Smooth muscle cell (in vitro differentiated cells): ENCODE data around the gene ZNF765. TPM values are rescaled to one million over a fixed set of nuclear protein-coding genes. Genes with fewer than 3 reads are reported as not detected.
A peak's percentile ranks its signal among the peaks of the same experiment; 100 is the strongest.
"Not testable (repeated sequence)": the region's sequence is repeated elsewhere in the genome, so short reads cannot be mapped to it uniquely, and the experiment has no call there.

Experiments
- DNase-seq: peaks from one replicate; lab custom pipeline; 2025; ENCODE audit not compliant: unreplicated experiment; lab: John Stamatoyannopoulos, UW
- H2AFZ ChIP-seq: fragments of 200-600 bp; sonication (generic); 2 replicates; pipeline ENCODE4 v1.6.0; 2016; ENCODE audit warnings: antibody characterized with exemption, low read depth, mild to moderate bottlenecking
- H3F3A ChIP-seq: fragments of 200-600 bp; sonication (generic); 2 replicates; pipeline ENCODE4 v1.6.0; 2017; ENCODE audit warnings: antibody characterized with exemption, low read depth
- H3K27ac ChIP-seq: fragments of 200-600 bp; sonication (generic); 2 replicates; pipeline ENCODE4 v1.5.1; 2016; ENCODE audit warnings: low read depth, mild to moderate bottlenecking
- H3K27me3 ChIP-seq: fragments of 200-600 bp; sonication (generic); 2 replicates; pipeline ENCODE4 v1.6.1; 2016; ENCODE audit warnings: low read depth, mild to moderate bottlenecking
- H3K36me3 ChIP-seq: fragments of 200-600 bp; sonication (generic); 2 replicates; pipeline ENCODE4 v1.5.1; 2016; ENCODE audit warnings: low read depth
- H3K4me1 ChIP-seq: fragments of 200-600 bp; sonication (generic); 2 replicates; pipeline ENCODE4 v1.5.1; 2016; ENCODE audit warnings: low read depth
- H3K4me2 ChIP-seq: fragments of 200-600 bp; sonication (generic); 2 replicates; pipeline ENCODE4 v1.6.0; 2016; ENCODE audit warnings: mild to moderate bottlenecking
- H3K4me3 ChIP-seq: fragments of 200-600 bp; sonication (generic); 2 replicates; pipeline ENCODE4 v1.5.1; 2016; ENCODE audit warnings: mild to moderate bottlenecking
- H3K79me2 ChIP-seq: fragments of 200-600 bp; sonication (generic); 2 replicates; pipeline ENCODE4 v1.6.0; 2016; ENCODE audit warnings: low read depth, mild to moderate bottlenecking
- H3K9ac ChIP-seq: fragments of 200-600 bp; sonication (generic); 2 replicates; pipeline ENCODE4 v1.6.0; 2016; ENCODE audit warnings: low read depth
- H3K9me3 ChIP-seq: fragments of 200-600 bp; sonication (generic); replicated peaks from 2 replicates; pipeline ENCODE4 v1.5.1; 2016; ENCODE audit warnings: low read depth
- H4K20me1 ChIP-seq: fragments of 200-600 bp; sonication (generic); 2 replicates; pipeline ENCODE4 v1.6.0; 2016; ENCODE audit warnings: low read depth
- WGBS: methylation state at CpG from one replicate; pipeline ENCODE4 v1.1.7; 2016; ENCODE audit warnings: low lambda C conversion rate; 5-methylcytosine and 5-hydroxymethylcytosine counted together
- polyA plus RNA-seq: library from polyadenylated mRNA; unstranded; fragments of >200 nt; fragmentation: Nextera tagmentation; extraction: Ambion mirVana; gene quantifications from 2 replicates; pipeline ENCODE4 v1.2.1, GENCODE V29; 2016
- total RNA-seq: library from RNA; depleted of rRNA; stranded (reverse); fragments of >200 nt; gene quantifications from 2 replicates; pipeline ENCODE4 v1.2.3, GENCODE V29; 2014
- TF ChIP-seq, protein P1 (sequence below): fragments of 200-600 bp; sonication (generic); IDR thresholded peaks from 2 replicates; pipeline ENCODE4 v1.5.1; 2017; ENCODE audit warnings: borderline replicate concordance, mild to moderate bottlenecking, antibody characterized with exemption; ENCODE audit not compliant: insufficient read depth, poor library complexity, severe bottlenecking

Gene ZNF765
- total and polyA plus RNA-seq, 2 experiments from 2014 or later = 3.8 to 7.7 TPM

DNA sequence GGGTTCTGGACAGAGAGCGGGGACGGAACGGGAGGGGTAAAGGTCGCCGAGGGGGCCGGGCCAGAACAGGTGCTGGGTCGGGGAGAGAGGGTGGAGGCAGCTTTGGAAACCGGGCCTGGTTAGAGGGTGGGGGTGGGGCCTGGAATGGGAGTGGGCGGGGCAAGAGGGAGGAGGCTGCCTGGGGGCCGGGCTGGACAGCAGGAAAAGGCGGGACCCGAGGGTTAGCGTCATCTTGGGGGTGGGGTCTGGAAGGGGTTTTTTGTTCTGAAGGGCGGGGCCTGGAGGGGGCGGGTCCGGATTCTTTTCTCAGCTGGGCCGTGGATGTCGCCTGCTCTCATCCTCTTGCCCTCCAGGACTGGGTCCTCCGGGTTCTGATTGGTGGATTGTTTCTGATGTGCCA, 68.3 kb downstream of the ZNF765 start:
- Histone ChIP-seq H3K27me3 (no peaks in the 10 kb centered on the region), H3F3A (no peaks in the 10 kb centered on the region), H3K4me2 (no peak overlapping the region), H4K20me1 (no peaks in the 10 kb centered on the region), H2AFZ (no peak overlapping the region), H3K4me1 (no peaks in the 10 kb centered on the region), H3K4me3 (no peak overlapping the region), H3K27ac (no peak overlapping the region), H3K36me3 (no peaks in the 10 kb centered on the region), H3K9me3 (no peaks in the 10 kb centered on the region), H3K9ac (no peak overlapping the region), H3K79me2 (no peaks in the 10 kb centered on the region)
- DNase-seq = no peak
- TF ChIP-seq, protein P1, sequence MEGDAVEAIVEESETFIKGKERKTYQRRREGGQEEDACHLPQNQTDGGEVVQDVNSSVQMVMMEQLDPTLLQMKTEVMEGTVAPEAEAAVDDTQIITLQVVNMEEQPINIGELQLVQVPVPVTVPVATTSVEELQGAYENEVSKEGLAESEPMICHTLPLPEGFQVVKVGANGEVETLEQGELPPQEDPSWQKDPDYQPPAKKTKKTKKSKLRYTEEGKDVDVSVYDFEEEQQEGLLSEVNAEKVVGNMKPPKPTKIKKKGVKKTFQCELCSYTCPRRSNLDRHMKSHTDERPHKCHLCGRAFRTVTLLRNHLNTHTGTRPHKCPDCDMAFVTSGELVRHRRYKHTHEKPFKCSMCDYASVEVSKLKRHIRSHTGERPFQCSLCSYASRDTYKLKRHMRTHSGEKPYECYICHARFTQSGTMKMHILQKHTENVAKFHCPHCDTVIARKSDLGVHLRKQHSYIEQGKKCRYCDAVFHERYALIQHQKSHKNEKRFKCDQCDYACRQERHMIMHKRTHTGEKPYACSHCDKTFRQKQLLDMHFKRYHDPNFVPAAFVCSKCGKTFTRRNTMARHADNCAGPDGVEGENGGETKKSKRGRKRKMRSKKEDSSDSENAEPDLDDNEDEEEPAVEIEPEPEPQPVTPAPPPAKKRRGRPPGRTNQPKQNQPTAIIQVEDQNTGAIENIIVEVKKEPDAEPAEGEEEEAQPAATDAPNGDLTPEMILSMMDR = no peak
- 51% methylated on average over 4 of the region's 19 CpGs for WGBS

DNA sequence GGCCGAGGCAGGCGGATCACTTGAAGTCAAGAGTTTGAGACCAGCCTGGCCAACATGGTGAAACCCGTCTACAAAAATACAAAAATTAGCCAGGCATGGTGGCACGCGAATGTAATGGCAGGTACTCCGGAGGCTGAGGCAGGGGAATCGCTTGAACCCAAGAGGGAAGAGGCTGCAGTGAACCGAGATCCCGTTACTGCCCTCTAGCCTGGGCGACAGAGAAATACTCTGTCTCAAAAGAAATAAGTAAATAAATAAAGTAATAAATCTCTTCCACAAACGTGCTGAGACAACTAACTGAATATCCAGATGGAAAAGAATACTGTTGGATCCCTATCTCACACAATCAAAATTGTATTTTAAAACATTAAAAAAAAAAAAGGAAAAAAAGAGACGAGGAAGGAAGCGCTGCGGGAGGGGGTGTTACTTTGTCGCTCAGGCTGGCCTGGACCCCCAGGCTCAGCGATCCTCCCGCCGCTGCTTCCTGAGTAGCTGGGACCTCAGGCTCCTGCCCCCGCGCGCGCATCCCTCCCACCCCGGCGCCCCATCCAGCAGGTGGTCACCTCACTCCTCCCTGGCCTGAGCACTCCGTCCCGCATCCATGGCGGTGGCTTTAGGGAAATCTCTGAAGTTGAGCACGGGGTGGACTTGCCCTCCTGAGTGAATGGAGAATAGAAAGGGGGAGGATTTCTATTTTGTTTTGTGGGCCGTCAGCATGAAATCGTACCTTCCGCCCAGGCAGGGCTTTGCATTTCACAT, 72.0 kb downstream of the ZNF765 start:
- Histone ChIP-seq H3K4me1 (peaks cover 6% of the 10 kb centered on the region), H2AFZ (peak overlapping the region; percentile 99), H3K9ac (no peak overlapping the region), H3K36me3 (no peaks in the 10 kb centered on the region), H3K4me3 (peak overlapping the region; percentile 95), H4K20me1 (no peaks in the 10 kb centered on the region), H3K4me2 (peak overlapping the region; percentile 93), H3K27me3 (no peaks in the 10 kb centered on the region), H3K79me2 (peaks cover 7% of the 10 kb centered on the region), H3K9me3 (no peaks in the 10 kb centered on the region), H3F3A (no peaks in the 10 kb centered on the region), H3K27ac (no peak overlapping the region)
- TF ChIP-seq, protein P1 = no peak
- no peak for DNase-seq
- WGBS = 13% methylated on average over 29 of the region's 31 CpGs

DNA sequence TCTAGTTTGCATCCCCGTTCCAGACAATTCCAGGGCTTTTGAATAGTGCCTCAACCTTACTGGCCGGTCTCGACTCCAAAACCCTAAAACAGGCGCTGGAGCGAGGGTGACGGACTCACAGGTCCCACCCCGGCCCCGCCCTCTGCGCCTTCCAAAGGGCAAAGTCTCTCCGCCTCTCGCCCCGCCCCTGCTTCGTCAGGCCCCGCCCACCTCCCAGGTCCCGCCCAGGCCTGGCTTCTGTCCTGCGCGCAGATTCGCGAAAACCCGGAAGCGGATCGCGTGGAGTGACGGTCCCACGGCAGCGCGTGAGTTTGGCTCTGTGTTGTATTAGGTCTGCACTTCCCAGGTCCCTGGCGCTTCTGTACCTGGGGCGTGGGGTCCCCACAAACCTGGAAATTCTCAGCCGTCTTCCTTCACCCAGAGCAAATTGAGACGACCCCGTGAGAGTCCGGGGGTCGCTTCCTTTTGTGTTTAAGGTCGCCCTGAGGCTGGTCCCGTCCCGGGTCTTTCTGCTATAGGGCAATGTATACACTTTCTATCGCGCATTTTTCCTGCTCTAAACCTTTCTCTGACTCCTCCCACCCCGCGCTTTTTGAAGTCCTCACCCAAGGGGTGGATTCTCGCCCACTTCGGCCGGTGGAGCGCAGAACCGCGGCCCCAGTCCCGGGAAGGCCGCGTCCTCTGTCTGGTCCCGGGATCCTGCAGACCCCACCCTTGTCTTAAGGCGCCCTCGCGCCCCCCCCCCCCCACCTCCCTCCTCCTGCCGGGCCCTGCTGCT, 72.7 kb downstream of the ZNF765 start, which contains the start of gene ZNF813:
Gene ZNF813, plus strand, starts transcription at position 249 of the 778 bp plus-strand sequence. CDS start 16,090 bp downstream, outside the sequence.
- Histone ChIP-seq H3K9me3 (no peaks in the 10 kb centered on the region), H3K27ac (peak within 1 kb of the TSS; percentile 83), H4K20me1 (no peaks in the 10 kb centered on the region), H3K4me1 (peaks cover 6% of the 10 kb centered on the region), H3K9ac (peak within 1 kb of the TSS; percentile 85), H3K79me2 (peaks cover 14% of the 10 kb centered on the region), H3K4me2 (peak within 1 kb of the TSS; percentile 93), H3K4me3 (peak within 1 kb of the TSS; percentile 95), H3F3A (no peaks in the 10 kb centered on the region), H2AFZ (peak within 1 kb of the TSS; percentile 99), H3K36me3 (no peaks in the 10 kb centered on the region), H3K27me3 (no peaks in the 10 kb centered on the region)
- peak; percentile 84 for DNase-seq
- 1% methylated on average over 37 of the region's 55 CpGs for WGBS
- TF ChIP-seq, protein P1 = no peak

DNA sequence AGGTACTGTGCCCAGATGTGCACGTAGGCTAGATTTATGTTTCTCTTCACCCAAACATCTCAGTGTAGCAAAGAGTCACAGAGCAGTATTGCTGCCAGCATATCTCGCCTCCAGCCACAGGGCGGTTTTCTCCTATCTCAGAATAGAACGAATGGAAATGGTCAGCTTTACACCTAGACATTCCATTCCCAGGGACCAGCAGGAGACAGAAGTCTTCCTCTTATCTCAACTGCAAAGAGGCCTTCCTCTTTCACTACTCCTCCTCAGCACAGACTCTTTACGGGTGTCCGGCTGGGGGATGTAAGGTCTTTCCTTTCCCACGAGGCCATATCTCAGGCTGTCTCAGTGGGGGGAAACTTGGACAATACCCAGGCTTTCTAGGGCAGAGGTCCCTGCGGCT, 73.7 kb downstream of the ZNF765 start:
- H3K4me1 ChIP-seq, DNase-seq, H3F3A ChIP-seq, H3K27ac ChIP-seq, H2AFZ ChIP-seq, H4K20me1 ChIP-seq, H3K9ac ChIP-seq, H3K36me3 ChIP-seq, H3K9me3 ChIP-seq, H3K27me3 ChIP-seq: not testable (repeated sequence)
- Histone ChIP-seq H3K4me3 (peak overlapping the region; percentile 95), H3K4me2 (peak overlapping the region; percentile 93), H3K79me2 (peaks cover 19% of the 10 kb centered on the region)
- WGBS = 15% methylated on average over 8 of the region's 8 CpGs
